Measurements from ENCODE around the gene SAA4. TPM values are rescaled to one million over a fixed set of nuclear protein-coding genes. Genes with fewer than 3 reads are reported as not detected.

Gene SAA4
- total and polyA plus RNA-seq, 9 of the 15 experiments (the other 6 are each of a cell fraction or from before 2014, with no cell fraction given), result not detected

DNA sequence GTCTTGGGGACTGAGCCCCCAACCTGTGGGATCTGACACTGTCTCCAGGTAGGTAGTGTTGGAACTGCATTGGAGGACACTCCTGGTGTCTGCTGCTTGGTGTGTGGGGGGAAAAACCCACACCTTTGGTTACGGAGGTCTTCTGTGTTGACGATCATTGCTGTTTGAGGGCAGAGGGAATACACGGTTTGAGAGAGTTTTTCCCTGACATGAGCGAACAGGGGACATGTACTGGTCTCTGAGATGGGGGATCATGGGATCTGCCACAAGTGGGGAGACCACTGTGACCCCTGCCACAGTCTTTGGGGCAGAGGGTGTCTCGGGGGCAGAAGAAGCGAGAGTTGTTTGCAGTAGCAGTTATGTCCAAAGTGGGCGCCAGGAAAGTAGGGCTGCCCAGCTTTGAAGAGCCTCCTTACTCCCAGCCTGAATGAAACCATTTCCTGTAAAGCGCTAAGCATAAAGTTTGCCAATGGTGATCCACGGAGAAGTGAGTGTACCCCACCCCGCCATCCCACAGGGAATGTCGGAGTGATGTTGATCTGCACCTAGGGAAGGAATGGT is 17.3 kb upstream of the SAA4 start:
- no peaks in the 10 kb centered on the region for H3K9me3 ChIP-seq (replicated peaks; ENCODE audit: control insufficient read depth, insufficient read depth, low read depth, low read length)
- DNase-seq (ENCODE audit: extremely low read depth in 1 of 4, low spot score in 3 of 4), result no peak
- H3K4me1 ChIP-seq (replicated peaks in 1 of 2; ENCODE audit: control insufficient read depth in 2 of 2, insufficient read depth in 2 of 2, low read length in 2 of 2), result no peaks in the 10 kb centered on the region
- in situ Hi-C loops (cut with MboI) (loop anchor here (10.0 kb wide), 1 partner anchor 401 kb away; no protein-coding TSS in a partner anchor), intact Hi-C loops (cut with micrococcal nuclease) (no loop called here)
- BruUV-seq (replicated peaks), result no TSS peak
- H3K27me3 ChIP-seq (ENCODE audit: control insufficient read depth in 2 of 2, insufficient read depth in 2 of 2, low read length in 2 of 2), result peaks cover 30 to 45% of the 10 kb centered on the region in 2 experiments
- H3K4me2 ChIP-seq (ENCODE audit: insufficient read depth, low read length), result no peak overlapping the region
- H3K4me3 ChIP-seq, result no peak overlapping the region
- ATAC-seq, result no peak
- CTCF ChIA-PET (ENCODE audit: low intra/inter-chr PET ratio), result no interaction called here
- H2AFZ ChIP-seq (ENCODE audit: low read depth, low read length), result no peak overlapping the region
- 5% methylated on average over 10 of the region's 11 CpGs for WGBS (ENCODE audit: insufficient coverage, low coverage, missing lambda C conversion rate)
- no peaks in the 10 kb centered on the region for H3K36me3 ChIP-seq (ENCODE audit: control insufficient read depth, insufficient read depth, low read length)
- no peaks in the 10 kb centered on the region for H3K9me1 ChIP-seq (ENCODE audit: control insufficient read depth, insufficient read depth, low read length)
- H4K20me1 ChIP-seq (replicated peaks; ENCODE audit: control insufficient read depth, insufficient read depth, low read length), result no peaks in the 10 kb centered on the region; the same call in 1 of the 2 replicates
- H3K27ac ChIP-seq (ENCODE audit: extremely low read depth, low read depth, low read length), result no peak overlapping the region
- H3K79me2 ChIP-seq (ENCODE audit: control insufficient read depth, insufficient read depth, low read length), result no peaks in the 10 kb centered on the region
- H3K9ac ChIP-seq (ENCODE audit: insufficient read depth in 1 of 2, low read depth in 2 of 2, low read length in 2 of 2), result no peak overlapping the region
- POLR2A ChIA-PET, result no interaction called here
- no peak for FAIRE-seq
- TF ChIP-seq KDM1A (IDR thresholded peaks at IDR 0.05) (no peak), ZNF282 (CRISPR knock-in tag; IDR thresholded peaks at IDR 0.05) (no peak), MYBL2 (IDR thresholded peaks at IDR 0.05; ENCODE audit: low read depth) (no peak), MYBL2 (CRISPR knock-in tag; IDR thresholded peaks at IDR 0.05; ENCODE audit: borderline replicate concordance) (no peak), ZC3H11A (IDR thresholded peaks at IDR 0.05; ENCODE audit: low read depth, low read length) (no peak), IFI16 (CRISPR knock-in tag; IDR thresholded peaks at IDR 0.05) (no peak), U2AF1 (optimal IDR thresholded peaks at IDR 0.05; ENCODE audit: low read depth, low read length) (no peak), KHSRP (IDR thresholded peaks at IDR 0.05) (no peak), BRD4 (IDR thresholded peaks at IDR 0.05) (no peak), BCL6 (CRISPR knock-in tag; IDR thresholded peaks at IDR 0.05) (no peak)
- TF ChIP-seq, protein P1, sequence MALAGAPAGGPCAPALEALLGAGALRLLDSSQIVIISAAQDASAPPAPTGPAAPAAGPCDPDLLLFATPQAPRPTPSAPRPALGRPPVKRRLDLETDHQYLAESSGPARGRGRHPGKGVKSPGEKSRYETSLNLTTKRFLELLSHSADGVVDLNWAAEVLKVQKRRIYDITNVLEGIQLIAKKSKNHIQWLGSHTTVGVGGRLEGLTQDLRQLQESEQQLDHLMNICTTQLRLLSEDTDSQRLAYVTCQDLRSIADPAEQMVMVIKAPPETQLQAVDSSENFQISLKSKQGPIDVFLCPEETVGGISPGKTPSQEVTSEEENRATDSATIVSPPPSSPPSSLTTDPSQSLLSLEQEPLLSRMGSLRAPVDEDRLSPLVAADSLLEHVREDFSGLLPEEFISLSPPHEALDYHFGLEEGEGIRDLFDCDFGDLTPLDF (CRISPR knock-in tag; IDR thresholded peaks at IDR 0.05), result no peak
- TF ChIP-seq, protein P2, sequence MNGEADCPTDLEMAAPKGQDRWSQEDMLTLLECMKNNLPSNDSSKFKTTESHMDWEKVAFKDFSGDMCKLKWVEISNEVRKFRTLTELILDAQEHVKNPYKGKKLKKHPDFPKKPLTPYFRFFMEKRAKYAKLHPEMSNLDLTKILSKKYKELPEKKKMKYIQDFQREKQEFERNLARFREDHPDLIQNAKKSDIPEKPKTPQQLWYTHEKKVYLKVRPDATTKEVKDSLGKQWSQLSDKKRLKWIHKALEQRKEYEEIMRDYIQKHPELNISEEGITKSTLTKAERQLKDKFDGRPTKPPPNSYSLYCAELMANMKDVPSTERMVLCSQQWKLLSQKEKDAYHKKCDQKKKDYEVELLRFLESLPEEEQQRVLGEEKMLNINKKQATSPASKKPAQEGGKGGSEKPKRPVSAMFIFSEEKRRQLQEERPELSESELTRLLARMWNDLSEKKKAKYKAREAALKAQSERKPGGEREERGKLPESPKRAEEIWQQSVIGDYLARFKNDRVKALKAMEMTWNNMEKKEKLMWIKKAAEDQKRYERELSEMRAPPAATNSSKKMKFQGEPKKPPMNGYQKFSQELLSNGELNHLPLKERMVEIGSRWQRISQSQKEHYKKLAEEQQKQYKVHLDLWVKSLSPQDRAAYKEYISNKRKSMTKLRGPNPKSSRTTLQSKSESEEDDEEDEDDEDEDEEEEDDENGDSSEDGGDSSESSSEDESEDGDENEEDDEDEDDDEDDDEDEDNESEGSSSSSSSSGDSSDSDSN (IDR thresholded peaks at IDR 0.05; ENCODE audit: borderline replicate concordance in 1 of 2, low read depth in 2 of 2, low read length in 2 of 2), result no peak
- TF ChIP-seq, protein P3, sequence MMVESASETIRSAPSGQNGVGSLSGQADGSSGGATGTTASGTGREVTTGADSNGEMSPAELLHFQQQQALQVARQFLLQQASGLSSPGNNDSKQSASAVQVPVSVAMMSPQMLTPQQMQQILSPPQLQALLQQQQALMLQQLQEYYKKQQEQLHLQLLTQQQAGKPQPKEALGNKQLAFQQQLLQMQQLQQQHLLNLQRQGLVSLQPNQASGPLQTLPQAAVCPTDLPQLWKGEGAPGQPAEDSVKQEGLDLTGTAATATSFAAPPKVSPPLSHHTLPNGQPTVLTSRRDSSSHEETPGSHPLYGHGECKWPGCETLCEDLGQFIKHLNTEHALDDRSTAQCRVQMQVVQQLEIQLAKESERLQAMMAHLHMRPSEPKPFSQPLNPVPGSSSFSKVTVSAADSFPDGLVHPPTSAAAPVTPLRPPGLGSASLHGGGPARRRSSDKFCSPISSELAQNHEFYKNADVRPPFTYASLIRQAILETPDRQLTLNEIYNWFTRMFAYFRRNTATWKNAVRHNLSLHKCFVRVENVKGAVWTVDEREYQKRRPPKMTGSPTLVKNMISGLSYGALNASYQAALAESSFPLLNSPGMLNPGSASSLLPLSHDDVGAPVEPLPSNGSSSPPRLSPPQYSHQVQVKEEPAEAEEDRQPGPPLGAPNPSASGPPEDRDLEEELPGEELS (CRISPR knock-in tag; IDR thresholded peaks at IDR 0.05; ENCODE audit: borderline replicate concordance), result no peak
- TF ChIP-seq, protein P4, sequence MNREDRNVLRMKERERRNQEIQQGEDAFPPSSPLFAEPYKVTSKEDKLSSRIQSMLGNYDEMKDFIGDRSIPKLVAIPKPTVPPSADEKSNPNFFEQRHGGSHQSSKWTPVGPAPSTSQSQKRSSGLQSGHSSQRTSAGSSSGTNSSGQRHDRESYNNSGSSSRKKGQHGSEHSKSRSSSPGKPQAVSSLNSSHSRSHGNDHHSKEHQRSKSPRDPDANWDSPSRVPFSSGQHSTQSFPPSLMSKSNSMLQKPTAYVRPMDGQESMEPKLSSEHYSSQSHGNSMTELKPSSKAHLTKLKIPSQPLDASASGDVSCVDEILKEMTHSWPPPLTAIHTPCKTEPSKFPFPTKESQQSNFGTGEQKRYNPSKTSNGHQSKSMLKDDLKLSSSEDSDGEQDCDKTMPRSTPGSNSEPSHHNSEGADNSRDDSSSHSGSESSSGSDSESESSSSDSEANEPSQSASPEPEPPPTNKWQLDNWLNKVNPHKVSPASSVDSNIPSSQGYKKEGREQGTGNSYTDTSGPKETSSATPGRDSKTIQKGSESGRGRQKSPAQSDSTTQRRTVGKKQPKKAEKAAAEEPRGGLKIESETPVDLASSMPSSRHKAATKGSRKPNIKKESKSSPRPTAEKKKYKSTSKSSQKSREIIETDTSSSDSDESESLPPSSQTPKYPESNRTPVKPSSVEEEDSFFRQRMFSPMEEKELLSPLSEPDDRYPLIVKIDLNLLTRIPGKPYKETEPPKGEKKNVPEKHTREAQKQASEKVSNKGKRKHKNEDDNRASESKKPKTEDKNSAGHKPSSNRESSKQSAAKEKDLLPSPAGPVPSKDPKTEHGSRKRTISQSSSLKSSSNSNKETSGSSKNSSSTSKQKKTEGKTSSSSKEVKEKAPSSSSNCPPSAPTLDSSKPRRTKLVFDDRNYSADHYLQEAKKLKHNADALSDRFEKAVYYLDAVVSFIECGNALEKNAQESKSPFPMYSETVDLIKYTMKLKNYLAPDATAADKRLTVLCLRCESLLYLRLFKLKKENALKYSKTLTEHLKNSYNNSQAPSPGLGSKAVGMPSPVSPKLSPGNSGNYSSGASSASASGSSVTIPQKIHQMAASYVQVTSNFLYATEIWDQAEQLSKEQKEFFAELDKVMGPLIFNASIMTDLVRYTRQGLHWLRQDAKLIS (CRISPR knock-in tag; IDR thresholded peaks at IDR 0.05), result no peak

All from K562 (cell line).